CD4-positive, alpha-beta T cell (primary cell): ENCODE results near the gene ADCY2. TPM values are rescaled to one million over a fixed set of nuclear protein-coding genes. Genes with fewer than 3 reads are reported as not detected.

Source experiments
- ATAC-seq: fragments of 200-7000 bp; cut with Tn5 transposase; one replicate; pipeline ENCODE4 v1.10.0; 2022; ENCODE audit warnings: mild to moderate bottlenecking; ENCODE audit not compliant: poor library complexity
- CTCF ChIA-PET: fragments of 350-600 bp; sonication (Branson Sonifier 250); formaldehyde crosslinking; loops from one replicate; lab custom pipeline; 2021; ENCODE audit warnings: antibody characterized with exemption, inconsistent platforms; lab: Charles Lee
- POLR2A ChIA-PET: fragments of 350-600 bp; sonication (Branson Sonifier 250); formaldehyde crosslinking; loops from one replicate; lab custom pipeline; 2021; ENCODE audit warnings: antibody characterized with exemption, inconsistent platforms; lab: Charles Lee
- DNase-seq, 14 experiments: peaks; one replicate each; pipeline ENCODE4 v3.0.0-alpha.2; 2013 to 2020; ENCODE audit warnings: mixed read lengths in 2 of 14
- H3K27ac ChIP-seq, 2 donors: one replicate each; pipeline versions ENCODE4 v1.5.1 to v1.7.0; 2013; ENCODE audit warnings: low read length in 2 of 2, low read depth in 1 of 2, mild to moderate bottlenecking in 1 of 2
- H3K27me3 ChIP-seq, 2 experiments: 1 replicate in 1 of 2; 2 replicates in 1 of 2; pipeline versions ENCODE4 v1.6.1 to v1.7.0; 2013; ENCODE audit warnings: low read length in 2 of 2, control low read depth in 1 of 2, mild to moderate bottlenecking in 1 of 2, moderate library complexity in 1 of 2; ENCODE audit not compliant: insufficient read depth in 2 of 2, control insufficient read depth in 1 of 2
- H3K36me3 ChIP-seq: one replicate; pipeline ENCODE4 v1.6.1; 2013; ENCODE audit warnings: low read length, control low read depth; ENCODE audit not compliant: insufficient read depth
- H3K4me1 ChIP-seq: one replicate; pipeline ENCODE4 v1.6.1; 2013; ENCODE audit warnings: low read length, control low read depth; ENCODE audit not compliant: insufficient read depth
- H3K4me3 ChIP-seq: one replicate; pipeline ENCODE4 v1.5.1; 2013; ENCODE audit warnings: mild to moderate bottlenecking, low read length, moderate library complexity
- H3K9me3 ChIP-seq, 2 experiments: 1 replicate in 1 of 2; 2 replicates in 1 of 2; pipeline versions ENCODE4 v1.6.1 to v1.7.0; 2013; ENCODE audit warnings: low read length in 2 of 2, mild to moderate bottlenecking in 2 of 2, control low read depth in 1 of 2, moderate library complexity in 1 of 2; ENCODE audit not compliant: control insufficient read depth in 1 of 2, insufficient read depth in 1 of 2
- H3K27ac Mint-ChIP-seq: one replicate; pipeline ENCODE4 v1.8.0; 2020; ENCODE audit warnings: mixed read lengths
- H3K27me3 Mint-ChIP-seq: one replicate; pipeline ENCODE4 v1.8.0; 2021; ENCODE audit warnings: mixed read lengths
- H3K36me3 Mint-ChIP-seq: one replicate; pipeline ENCODE4 v1.8.0; 2021; ENCODE audit warnings: low read depth, mixed read lengths
- H3K4me1 Mint-ChIP-seq: one replicate; pipeline ENCODE4 v1.8.0; 2021; ENCODE audit warnings: low read depth, mixed read lengths
- H3K4me3 Mint-ChIP-seq: one replicate; pipeline ENCODE4 v1.8.0; 2020; ENCODE audit warnings: mild to moderate bottlenecking, mixed read lengths
- H3K9me3 Mint-ChIP-seq: one replicate; pipeline ENCODE4 v1.8.0; 2020; ENCODE audit warnings: mixed read lengths
- intact Hi-C, 2 experiments: fragments of 100-400 bp; cut with DNase I in 1 of 2; cut with micrococcal nuclease in 1 of 2; formaldehyde crosslinking; loops; one replicate each; pipeline versions ENCODE4 v1.15.1 to v1.9.0; 2023 to 2025; cut with DNase I, micrococcal nuclease
- total RNA-seq, 174 experiments: library from RNA in 2 of 174; stranded (reverse) in 2 of 174; gene quantifications; one replicate each; pipeline ENCODE4 v1.2.3 and lab custom pipeline; 2021 to 2026
- TF ChIP-seq, protein P1 (sequence below): fragments of 200-600 bp; IDR thresholded peaks from one replicate; pipeline ENCODE4 v1.8.0; 2022; ENCODE audit warnings: antibody characterized with exemption, mild to moderate bottlenecking

ADCY2 gene
- total RNA-seq, 2 experiments from 2014 or later, result not detected

DNA sequence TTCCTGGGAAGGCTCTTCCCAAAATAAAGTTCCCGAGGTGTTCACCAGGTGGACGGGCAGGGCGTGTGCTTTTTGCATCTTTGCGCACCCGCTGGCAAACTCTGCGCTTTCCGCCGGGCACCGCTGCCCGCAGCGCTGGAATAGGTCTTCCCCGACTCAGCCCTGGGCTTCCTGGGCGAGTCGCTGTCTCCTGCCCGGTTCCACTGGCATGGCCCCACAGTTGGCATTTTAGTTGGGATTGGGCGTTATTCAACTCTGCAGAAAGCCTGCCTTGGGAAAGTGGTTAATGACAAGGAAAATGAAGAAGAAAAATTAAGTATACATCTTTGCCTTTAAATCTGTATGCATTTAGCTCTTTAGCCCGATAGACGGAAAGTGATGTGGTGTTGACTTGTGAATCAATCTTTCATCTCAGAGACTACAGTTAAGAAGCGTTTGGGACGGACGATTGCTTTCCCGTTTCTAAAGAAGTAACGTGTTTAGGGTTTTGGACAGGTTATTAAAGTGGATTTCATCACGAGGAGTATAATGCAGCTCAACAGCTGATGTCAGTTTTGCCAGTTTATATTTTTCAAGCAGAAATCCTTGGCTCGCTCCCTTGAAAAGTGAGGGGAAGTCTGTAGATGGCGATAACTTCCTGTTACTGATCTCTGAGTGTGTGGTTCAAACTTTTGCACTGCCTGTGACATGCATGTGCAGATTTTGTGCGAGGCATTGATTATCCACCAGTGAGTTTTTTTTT is 946 bp downstream of the ADCY2 start:
- CTCF ChIA-PET, result interaction anchor here (0.7 kb wide), 1 partner anchor 32 kb away, joined by 4 read pairs; no protein-coding TSS in a partner anchor
- DNase-seq (no peak), ATAC-seq (no peak)
- H3K27me3 Mint-ChIP-seq, result peaks cover 53% of the 10 kb centered on the region
- H3K36me3 Mint-ChIP-seq, result no peaks in the 10 kb centered on the region
- Histone ChIP-seq H3K4me1 (no peaks in the 10 kb centered on the region), H3K36me3 (no peaks in the 10 kb centered on the region), H3K27ac (no peak overlapping the region), H3K4me3 (no peak overlapping the region), H3K9me3 (peaks cover 0 to 19% of the 10 kb centered on the region in 2 experiments), H3K27me3 (peaks cover 37 to 48% of the 10 kb centered on the region in 2 experiments)
- no peak overlapping the region for H3K4me3 Mint-ChIP-seq
- H3K4me1 Mint-ChIP-seq, result peaks cover 6% of the 10 kb centered on the region
- intact Hi-C loops, result no loop called here
- H3K9me3 Mint-ChIP-seq, result no peaks in the 10 kb centered on the region
- TF ChIP-seq, protein P1, sequence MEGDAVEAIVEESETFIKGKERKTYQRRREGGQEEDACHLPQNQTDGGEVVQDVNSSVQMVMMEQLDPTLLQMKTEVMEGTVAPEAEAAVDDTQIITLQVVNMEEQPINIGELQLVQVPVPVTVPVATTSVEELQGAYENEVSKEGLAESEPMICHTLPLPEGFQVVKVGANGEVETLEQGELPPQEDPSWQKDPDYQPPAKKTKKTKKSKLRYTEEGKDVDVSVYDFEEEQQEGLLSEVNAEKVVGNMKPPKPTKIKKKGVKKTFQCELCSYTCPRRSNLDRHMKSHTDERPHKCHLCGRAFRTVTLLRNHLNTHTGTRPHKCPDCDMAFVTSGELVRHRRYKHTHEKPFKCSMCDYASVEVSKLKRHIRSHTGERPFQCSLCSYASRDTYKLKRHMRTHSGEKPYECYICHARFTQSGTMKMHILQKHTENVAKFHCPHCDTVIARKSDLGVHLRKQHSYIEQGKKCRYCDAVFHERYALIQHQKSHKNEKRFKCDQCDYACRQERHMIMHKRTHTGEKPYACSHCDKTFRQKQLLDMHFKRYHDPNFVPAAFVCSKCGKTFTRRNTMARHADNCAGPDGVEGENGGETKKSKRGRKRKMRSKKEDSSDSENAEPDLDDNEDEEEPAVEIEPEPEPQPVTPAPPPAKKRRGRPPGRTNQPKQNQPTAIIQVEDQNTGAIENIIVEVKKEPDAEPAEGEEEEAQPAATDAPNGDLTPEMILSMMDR, result no peak
- POLR2A ChIA-PET, result no interaction called here
- H3K27ac Mint-ChIP-seq, result no peak overlapping the region

DNA sequence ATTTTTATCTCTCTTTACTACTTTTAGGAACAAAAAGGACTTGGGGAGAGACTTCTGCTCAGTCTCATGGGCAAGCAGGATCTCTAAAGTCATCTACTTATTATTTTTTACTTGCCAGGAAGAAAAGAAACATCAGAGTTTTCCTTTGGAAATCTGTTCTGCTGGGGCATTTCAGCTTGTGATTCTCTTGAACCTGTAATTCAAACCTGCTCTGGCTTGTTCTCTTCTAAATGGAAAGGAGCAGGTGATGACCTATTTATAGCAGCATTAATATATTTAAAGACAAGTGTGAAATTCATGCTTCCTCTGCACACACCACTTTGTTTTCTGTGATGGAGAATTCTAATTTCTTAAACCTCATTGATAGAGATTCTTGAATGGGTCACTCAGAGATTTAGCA is 2.0 kb downstream of the ADCY2 start:
- no peak for DNase-seq
- H3K4me1 ChIP-seq, result no peaks in the 10 kb centered on the region
- H3K27ac Mint-ChIP-seq, result no peak overlapping the region
- ATAC-seq, result no peak
- peaks cover 50% of the 10 kb centered on the region for H3K27me3 Mint-ChIP-seq
- peaks cover 0 to 19% of the 10 kb centered on the region in 2 experiments for H3K9me3 ChIP-seq
- POLR2A ChIA-PET, result no interaction called here
- H3K4me3 ChIP-seq, result no peak overlapping the region
- TF ChIP-seq, protein P1, result no peak
- H3K36me3 ChIP-seq, result no peaks in the 10 kb centered on the region
- no peaks in the 10 kb centered on the region for H3K36me3 Mint-ChIP-seq
- intact Hi-C loops, result no loop called here
- CTCF ChIA-PET, result interaction anchor here (0.7 kb wide), 1 partner anchor 31 kb away, joined by 4 read pairs; no protein-coding TSS in a partner anchor
- H3K4me1 Mint-ChIP-seq, result peaks cover 6% of the 10 kb centered on the region
- no peak overlapping the region for H3K27ac ChIP-seq
- H3K9me3 Mint-ChIP-seq, result no peaks in the 10 kb centered on the region
- H3K27me3 ChIP-seq, result peaks cover 37 to 47% of the 10 kb centered on the region in 2 experiments
- H3K4me3 Mint-ChIP-seq, result no peak overlapping the region

DNA sequence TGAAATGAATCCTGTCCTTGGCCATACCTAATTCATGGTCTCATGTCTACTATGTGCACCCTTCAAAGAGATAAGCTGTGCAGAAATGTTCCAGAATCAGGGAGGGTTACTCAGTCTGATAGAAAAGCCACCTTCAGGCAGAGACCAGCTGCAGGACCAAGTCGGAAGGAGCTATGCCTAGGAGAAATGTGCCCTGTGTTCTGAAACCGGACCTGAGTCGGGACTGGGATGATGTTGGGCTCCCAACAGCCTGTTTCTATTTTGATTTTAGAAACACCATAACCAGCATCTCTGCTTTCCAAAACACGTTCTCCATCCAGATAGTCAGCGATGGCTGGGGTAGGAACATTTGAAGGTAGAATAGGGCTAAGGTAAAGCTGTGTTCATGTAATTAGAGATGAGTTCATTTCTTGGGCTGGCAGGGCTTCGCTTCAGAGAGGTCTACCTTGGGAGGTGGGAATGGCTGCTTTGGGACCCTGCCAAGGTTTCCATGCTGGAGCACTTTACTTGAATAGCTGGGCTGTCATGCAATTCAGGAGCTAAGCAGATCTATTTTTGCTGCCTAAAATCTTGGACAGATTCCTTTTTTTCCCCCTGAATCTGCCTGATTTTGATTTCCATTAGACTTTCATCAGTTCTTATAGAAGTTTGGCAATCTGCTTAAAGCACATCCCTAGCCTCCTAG is 2.8 kb downstream of the ADCY2 start:
- H3K27me3 ChIP-seq, result peaks cover 36 to 41% of the 10 kb centered on the region in 2 experiments
- Mint-ChIP-seq H3K27ac (no peak overlapping the region), H3K4me1 (peaks cover 6% of the 10 kb centered on the region), H3K36me3 (no peaks in the 10 kb centered on the region), H3K4me3 (no peak overlapping the region), H3K27me3 (peaks cover 42% of the 10 kb centered on the region), H3K9me3 (no peaks in the 10 kb centered on the region)
- DNase-seq, result no peak
- H3K27ac ChIP-seq, result no peak overlapping the region
- H3K9me3 ChIP-seq, result peaks cover 0 to 19% of the 10 kb centered on the region in 2 experiments
- no peaks in the 10 kb centered on the region for H3K36me3 ChIP-seq
- CTCF ChIA-PET, result no interaction called here
- no peak for ATAC-seq
- intact Hi-C loops, result no loop called here
- POLR2A ChIA-PET, result interaction anchor here (0.6 kb wide), 1 partner anchor 1641 kb away, joined by 3 read pairs; no protein-coding TSS in a partner anchor
- H3K4me1 ChIP-seq, result no peaks in the 10 kb centered on the region
- no peak overlapping the region for H3K4me3 ChIP-seq
- TF ChIP-seq, protein P1, result no peak
